Esophagus squamous epithelium (tissue), 4 donors: ENCODE measurements around the gene ASB2.

Source experiments
- POLR2A ChIP-seq, 4 donors: fragments of 450-650 bp; IDR thresholded peaks; one replicate each; pipeline ENCODE4 v1.6.1; 2017; ENCODE audit warnings: antibody characterized with exemption in 4 of 4, mild to moderate bottlenecking in 4 of 4, moderate library complexity in 3 of 4
- TF ChIP-seq, protein P1 (sequence below), 6 experiments: fragments of 450-650 bp in 4 of 6; fragments of 200-600 bp in 2 of 6; sonication (generic) in 2 of 6; IDR thresholded peaks; one replicate each; pipeline ENCODE4 v1.5.1; 2016 to 2019; ENCODE audit warnings: antibody characterized with exemption in 6 of 6, mild to moderate bottlenecking in 4 of 6, moderate library complexity in 4 of 6

DNA sequence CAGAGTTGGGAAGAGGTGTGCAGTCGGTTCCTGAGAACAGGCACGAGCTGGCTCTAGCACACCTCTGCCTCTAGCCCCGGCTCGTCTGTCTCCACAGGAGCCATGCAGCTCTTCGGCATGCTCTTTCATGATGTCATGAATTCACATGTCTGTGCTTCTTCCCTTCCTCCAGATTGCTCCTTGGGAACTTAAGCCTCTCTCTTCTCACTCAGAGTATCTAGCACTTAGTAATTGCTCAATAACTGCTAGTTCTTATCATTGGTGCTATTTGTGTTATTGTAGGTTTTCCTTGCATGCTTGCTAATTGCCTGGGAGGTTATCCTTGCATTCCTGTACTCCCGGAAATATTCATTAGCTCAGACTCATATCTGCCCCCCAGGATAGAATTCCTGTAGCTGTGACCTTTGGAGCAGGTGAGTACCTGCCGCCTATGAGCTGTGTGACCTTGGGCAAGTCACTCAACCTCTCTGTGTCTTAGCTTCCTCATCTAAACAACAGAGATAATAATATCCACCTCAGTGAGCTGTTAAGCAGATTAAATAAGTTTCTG lies 29.8 kb downstream of the ASB2 start:
- TF ChIP-seq, protein P1, sequence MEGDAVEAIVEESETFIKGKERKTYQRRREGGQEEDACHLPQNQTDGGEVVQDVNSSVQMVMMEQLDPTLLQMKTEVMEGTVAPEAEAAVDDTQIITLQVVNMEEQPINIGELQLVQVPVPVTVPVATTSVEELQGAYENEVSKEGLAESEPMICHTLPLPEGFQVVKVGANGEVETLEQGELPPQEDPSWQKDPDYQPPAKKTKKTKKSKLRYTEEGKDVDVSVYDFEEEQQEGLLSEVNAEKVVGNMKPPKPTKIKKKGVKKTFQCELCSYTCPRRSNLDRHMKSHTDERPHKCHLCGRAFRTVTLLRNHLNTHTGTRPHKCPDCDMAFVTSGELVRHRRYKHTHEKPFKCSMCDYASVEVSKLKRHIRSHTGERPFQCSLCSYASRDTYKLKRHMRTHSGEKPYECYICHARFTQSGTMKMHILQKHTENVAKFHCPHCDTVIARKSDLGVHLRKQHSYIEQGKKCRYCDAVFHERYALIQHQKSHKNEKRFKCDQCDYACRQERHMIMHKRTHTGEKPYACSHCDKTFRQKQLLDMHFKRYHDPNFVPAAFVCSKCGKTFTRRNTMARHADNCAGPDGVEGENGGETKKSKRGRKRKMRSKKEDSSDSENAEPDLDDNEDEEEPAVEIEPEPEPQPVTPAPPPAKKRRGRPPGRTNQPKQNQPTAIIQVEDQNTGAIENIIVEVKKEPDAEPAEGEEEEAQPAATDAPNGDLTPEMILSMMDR (IDR thresholded peaks at IDR 0.05) = no peak
- TF ChIP-seq POLR2A (IDR thresholded peaks at IDR 0.05) = no peak
